Measurements from ENCODE around the gene ATP4B.
A peak's percentile ranks its signal among the peaks of the same experiment; 100 is the strongest.
"Not testable (repeated sequence)": the region's sequence is repeated elsewhere in the genome, so short reads cannot be mapped to it uniquely, and the experiment has no call there.

ATP4B gene

DNA sequence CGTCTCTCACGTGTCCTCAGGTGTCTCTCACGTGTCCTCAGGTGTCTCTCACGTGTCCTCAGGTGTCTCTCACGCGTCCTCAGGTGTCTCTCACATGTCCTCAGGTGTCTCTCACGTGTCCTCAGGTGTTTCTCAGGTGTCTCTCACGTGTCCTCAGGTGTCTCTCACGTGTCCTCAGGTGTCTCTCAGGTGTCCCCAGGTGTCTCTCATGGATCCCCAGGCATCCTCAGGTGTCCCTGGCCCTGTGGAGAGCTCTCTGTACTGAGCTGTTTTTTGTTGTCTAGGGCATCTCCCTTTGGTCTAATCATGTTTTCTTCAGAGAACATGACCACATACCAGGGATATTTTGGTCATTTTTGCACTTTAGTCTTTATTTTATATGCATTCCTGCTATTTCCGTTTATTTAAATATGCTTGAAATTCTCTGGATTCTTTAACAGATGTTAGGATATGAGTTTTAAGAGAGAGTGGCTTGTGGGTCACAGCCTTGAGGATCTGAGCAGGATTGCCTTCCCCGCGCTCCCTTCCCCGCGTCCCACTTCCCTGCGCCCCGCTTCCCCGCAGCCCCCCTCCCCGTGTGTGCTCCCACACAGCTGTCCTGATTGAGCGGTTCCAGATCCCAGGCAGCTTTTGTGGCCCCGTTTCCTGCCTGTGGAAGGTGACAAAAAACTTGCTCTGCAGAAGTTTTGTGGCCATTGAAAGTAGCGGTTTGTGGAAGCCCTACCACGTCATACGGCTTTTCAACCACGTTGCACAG, 31.9 kb downstream of the ATP4B start:
- DNase-seq (ENCODE audit: low read depth): peak; percentile 62

DNA sequence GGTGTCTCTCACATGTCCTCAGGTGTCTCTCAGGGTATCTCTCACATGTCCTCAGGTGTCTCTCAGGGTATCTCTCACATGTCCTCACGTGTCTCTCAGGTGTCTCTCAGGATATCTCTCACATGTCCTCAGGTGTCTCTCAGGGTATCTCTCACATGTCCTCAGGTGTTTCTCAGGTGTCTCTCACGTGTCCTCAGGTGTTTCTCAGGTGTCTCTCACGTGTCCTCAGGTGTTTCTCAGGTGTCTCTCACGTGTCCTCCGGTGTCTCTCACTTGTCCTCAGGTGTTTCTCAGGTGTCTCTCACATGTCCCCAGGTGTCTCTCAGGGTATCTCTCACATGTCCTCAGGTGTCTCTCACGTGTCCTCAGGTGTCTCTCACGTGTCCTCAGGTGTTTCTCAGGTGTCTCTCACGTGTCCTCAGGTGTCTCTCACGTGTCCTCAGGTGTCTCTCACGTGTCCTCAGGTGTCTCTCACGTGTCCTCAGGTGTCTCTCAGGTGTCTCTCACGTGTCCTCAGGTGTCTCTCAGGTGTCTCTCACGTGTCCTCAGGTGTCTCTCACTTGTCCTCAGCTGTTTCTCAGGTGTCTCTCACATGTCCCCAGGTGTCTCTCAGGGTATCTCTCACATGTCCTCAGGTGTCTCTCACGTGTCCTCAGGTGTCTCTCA, 33.2 kb downstream of the ATP4B start:
- not testable (repeated sequence) for DNase-seq (ENCODE audit: low read depth)

DNA sequence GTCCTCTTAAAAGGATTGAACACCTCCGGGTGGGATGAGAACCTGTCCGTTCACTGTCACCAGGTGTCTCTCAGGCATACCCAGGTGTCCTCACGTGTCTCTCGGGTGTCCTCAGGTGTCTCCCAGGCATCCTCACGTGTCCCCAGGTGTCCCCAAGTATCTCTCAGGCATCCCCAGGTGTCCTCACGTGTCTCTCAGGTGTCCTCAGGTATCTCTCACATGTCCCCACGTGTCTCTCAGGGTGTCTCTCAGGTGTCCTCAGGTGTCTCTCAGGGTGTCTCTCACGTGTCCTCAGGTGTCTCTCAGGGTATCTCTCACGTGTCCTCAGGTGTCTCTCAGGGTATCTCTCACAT, 33.8 kb downstream of the ATP4B start:
- no peak for DNase-seq (ENCODE audit: low read depth)

DNA sequence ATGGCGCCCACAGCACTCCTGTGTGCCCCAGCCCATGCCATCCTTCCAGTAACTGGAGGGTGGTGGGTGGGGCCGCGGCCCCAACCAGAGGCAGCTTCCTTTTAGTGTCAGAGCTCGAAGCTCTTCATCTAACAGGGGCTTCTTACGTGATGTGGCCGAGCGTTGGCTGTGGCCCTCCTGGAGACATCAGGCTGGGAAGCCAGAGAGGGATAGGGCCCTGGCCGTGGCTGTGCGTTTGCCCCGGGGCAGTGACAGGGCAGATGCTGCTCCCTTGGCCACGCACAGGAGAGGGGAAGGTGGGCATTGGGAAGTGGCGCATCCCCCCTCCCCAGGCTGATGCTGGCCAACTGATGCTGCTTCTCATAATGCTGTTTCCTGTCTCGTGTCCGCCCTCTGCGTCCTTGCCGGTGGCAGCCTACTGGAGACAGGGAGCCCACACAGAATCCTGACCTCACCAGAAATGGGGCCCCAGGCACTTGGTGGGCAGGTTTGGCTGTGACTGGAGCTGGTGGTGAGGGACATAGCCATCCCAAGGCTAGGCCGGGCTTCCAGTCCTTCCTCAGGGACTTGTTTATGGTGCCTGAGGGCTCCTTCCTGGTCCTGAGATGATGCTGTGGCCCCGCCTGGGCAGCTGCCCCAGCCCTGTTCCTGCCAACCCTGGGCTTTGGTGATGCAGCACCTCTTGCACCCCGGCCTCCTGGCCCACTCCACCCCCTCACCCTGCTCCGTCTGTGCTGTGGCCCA, 34.3 kb downstream of the ATP4B start:
- no peak for DNase-seq (ENCODE audit: low read depth)

DNA sequence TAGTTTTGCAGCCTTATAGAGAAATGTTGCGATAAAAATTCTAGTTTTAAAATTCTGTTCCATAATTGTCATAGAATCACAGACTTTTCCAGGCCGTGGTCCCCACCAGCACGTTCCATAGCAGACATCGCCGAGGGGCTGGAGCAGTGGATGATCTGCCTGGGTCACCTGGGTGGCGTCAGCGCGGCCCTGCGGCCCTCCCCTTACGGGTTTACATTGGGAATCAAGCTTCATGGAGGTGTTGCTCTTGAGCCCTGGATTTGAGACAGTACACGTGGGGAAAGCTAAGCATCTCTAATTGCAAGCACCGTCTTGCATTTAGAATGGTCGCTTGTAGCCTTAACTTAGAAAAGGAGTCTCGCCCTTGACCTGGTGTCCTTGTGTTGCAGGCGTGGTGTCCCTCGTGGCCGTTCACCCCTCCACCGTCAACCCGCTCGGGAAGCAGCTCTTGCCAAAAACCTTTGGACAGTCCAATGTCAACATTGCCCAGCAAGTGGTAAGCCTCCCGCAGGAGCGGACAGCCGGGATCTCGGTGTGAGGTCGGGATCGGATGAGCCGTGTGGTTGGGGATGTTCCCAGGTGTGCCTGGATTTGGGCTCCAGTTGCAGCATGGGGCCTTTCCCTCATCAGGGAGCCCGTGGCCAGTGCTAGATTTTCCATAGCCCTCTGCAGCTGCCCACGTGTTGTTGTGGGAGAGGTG, 35.1 kb downstream of the ATP4B start:
- no peak for DNase-seq (ENCODE audit: low read depth)

DNA sequence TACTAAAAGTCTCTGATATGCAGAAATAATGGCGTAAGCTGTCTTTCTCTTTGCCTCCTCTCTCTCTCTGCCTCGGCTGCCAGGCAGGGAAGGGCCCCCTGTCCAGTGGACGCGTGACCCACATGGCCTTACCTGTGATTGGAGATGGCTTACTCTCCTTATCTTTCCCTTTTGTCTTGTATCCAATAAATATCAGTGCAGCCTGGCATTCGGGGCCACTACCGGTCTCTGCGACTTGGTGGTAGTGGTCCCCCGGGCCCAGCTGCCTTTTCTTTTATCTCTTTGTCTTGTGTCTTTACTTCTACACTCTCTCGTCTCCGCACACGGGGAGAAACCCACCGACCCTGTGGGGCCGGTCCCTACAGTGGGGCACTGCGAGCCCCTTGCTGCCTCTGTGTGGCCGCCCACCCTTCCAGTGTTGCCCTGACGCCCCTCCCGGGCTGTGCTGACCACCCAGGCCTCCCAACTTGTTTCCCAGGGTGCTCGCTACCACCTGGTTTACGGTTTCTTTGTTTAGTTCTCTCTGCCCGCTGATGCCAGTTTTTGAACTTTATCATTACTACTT, 35.9 kb downstream of the ATP4B start:
- not testable (repeated sequence) for DNase-seq (ENCODE audit: low read depth)

DNA sequence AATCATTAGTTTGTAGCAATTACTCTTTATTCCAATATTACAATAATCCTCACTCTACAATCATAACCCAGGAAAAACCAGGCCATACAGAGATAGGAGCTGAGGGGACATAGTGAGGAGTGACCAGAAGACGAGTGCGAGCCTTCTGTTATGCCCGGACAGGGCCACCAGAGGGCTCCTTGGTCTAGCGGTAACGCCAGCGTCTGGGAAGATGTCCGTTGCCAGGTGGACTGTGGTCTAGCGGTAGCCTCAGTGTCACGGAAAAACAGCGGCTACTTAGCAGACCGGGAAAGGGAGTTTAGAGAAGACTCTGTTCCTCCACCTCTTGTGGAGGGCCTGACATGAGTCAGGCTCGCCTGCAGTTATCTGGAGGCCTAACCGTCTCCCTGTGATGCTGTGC, 36.5 kb downstream of the ATP4B start:
- not testable (repeated sequence) for DNase-seq (ENCODE audit: low read depth)

DNA sequence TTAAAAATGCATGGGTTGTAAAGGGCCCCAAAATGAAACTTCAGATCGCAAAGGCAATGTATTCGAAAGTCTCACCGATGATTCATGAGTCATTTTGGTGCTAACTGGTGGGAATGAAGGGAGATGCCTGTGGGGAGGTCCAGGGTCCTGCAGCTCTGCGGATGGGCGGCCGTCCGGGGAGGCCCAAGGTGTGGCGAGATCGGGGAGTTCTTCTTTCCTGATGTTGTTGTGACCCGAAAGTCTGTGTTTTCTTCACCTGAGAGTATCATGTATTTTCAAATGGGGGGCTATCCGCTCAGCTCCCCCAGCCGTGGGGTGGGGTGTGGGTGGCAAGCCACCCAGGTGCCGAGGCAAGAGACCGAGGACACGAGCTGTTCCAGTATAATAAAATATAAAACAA, 37.0 kb downstream of the ATP4B start:
- DNase-seq (ENCODE audit: low read depth): no peak

DNA sequence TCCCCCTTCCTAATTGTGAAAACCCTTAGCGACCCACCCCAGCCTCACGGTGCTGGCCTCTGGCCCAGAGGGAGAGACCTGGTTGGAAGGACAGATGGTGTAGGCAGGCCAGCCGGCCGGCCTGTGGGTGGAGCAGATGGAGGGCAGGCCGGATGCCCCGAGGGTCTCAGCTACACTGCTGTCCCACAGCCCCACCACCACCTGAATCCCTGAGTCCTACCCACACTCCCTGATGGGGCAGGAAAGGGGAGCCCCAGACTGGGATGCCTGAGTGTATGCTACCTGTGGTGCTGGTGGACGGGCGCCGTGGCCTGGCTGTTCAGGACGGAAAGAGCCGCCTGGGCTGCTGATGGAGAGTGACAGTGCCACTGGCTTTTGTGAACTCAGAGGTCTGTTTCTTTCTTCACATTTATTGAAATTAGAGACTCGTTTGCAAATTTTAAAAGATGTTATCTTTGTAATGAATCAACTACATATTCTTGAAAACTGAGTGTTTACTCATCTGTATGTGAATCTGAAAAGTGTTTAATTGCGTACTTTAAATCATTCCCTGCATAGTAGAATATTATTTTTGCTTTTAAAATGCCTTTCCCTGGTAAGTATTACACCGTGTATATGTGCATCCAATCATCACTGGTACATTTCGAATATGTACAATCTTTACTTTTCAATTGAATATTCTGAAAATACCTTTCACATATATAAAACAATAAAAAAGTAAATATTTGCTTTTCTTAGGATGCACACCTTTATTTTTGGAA, 37.8 kb downstream of the ATP4B start:
- DNase-seq (ENCODE audit: low read depth): no peak

DNA sequence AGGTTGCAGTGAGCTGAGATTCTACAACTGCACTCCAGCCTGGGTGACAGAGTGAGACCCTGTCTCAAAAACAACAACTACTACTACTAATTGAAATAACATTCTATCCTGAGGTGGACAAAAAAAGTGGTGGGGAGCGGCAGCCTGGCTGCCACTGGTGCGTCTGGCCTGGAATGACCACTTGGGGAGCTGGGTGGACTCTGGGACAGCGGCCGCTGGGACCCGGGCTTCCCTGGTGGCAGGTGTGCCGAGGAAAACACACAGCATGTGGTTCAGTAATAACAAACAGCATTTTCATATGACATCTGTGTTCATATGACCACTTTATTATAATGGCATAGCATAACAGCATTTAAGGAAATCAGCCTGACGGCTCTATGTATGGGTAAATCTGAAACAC, 39.5 kb downstream of the ATP4B start:
- no peak for DNase-seq (ENCODE audit: low read depth)

DNA sequence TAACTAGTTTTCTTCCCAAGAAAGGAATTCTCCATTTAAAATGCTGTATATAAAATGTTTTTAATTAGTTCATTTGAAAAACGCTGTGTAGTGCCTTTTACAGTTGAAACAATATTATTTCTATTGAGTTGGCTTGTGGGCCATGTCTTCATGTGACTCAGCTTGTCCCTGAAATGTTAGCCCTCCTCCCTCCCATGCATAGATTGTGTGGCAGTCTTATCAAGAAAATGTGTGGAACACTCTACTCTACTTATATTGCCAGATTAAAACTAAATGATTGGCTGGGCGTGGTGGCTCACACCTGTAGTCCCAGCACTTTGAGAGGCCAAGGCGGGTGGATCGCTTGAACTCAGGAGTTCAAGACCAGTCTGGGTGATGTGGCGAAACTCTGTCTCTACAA, 40.0 kb downstream of the ATP4B start:
- DNase-seq (ENCODE audit: low read depth): peak; percentile 12

DNA sequence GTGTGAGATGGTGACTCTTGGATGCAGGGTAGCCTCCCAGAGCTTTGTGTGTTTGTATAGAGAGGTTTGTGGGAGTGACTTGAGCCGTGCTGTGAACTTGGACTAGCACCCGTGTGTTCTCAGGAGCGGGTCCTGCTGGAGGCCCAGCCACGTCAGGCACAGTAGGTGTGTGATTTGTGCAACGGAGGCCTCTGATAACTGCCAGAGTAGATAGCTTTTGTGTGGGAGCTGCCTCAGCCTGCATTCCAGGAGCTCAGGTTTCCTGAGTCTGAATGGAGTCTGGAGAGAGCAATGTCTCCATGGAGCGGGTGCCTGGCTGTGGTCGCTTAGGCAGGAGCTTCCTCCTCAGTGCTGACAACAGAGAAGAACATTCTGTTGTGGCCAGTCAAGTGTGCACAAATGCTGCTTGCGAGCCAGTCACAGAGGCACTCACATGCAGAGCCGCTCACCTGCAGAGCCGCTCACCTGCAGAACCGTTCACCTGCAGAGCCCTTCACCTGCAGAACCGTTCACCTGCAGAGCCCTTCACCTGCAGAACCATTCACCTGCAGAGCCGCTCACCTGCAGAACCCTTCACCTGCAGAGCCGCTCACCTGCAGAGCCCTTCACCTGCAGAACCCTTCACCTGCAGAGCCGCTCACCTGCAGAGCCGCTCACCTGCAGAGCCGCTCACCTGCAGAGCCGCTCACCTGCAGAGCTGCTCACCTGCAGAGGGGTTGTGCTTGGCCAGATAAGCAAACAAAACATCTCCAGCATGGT, 40.8 kb downstream of the ATP4B start:
- peak; percentile 79 for DNase-seq (ENCODE audit: low read depth)

DNA sequence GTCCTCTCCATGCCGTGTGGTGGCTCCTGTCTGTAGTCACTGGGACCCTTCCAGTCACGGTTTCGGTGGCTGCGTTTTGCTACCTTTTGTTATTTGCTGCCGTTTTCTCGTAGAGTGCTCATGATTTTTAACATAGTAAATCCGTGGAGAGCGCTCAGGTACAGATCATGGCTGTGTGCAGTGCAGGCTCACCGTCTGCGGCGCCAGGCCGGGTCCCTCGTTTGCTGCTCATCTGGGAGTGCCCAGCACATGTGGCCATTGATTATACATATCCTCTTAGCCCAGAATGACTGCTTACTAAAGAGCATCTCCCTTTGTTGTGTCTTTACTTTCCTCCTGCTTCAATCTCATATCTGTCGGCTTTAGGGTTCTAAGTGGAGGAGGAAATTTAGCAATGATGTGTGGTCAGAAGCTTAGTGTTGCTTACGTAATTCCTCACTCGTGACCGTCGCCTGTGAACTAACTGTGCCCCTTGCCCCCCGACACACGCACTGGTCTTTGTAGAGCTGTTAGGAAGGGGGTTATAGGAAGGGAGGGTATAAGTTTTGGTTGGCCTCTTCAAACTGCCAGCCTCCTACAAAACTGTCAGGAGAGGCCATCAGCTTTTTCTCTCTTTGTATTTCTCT, 41.6 kb downstream of the ATP4B start:
- DNase-seq (ENCODE audit: low read depth): peak; percentile 86

DNA sequence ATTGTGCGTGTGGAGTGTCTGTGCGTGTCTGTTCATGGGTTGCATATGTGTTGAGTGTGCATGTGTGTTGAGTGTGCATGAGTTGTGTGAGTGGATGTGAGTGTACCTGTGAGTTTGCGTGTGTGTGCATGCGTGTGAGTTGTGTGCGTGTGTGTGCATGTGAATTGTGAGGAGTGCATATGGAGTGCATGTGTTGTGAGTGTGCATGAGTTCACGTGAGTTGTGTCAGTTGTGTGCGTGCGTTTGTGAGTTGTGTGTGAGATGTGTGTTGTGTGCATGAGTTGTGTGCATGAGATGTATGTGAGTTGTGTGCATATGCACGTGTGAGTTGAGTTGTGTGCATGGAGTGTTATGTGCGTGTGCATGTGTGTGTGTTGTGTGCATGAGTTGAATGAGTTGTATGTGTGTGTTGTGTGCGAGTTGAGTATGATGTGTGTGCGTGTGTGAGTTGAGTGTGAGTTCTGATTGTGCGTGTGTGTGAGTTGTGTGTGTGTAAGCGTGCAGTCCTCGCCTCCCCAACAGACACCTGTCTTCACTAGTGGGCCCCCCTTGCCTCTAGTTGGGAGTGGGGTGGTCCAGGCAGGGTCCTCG, 44.1 kb downstream of the ATP4B start:
- no peak for DNase-seq (ENCODE audit: low read depth)

DNA sequence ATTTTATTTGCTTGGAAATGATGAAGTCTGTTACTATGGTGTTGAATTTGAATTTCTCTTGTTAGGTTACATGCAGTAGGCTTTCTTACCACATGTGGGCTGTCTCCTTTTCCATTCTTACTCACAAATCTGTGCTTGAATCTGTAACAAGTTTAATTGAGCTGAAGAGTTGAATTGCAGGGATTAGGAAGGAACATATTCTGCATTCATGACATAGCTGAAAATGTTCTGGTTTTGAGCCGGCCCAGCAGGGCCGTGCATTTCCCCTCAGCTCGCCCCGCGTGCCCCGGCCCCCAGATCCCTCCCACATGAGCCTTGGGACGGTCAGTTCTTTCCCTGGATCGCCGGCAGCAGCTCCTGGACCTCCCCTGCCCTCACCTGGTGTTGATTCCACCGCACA, 45.4 kb downstream of the ATP4B start:
- DNase-seq (ENCODE audit: low read depth): peak; percentile 84

DNA sequence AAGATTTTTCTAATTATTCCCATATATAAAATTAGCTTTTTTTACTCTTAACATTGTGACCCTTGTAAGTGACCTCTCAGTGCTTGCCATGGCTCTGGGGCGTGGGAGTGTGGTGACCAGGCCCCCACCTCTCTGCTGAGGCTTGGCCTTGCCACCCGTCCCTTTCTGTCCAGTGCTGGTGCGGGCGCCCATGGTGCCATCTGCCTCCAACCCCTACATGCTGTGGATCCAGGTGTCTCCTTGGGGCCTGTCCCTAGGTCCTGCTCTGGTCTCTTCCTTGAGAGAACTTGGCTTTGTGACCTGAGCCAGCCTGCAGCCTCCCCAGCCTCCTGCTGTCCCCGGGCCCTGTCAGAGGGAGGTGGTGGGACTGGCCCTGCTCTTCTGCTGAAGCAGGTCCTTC, 46.0 kb downstream of the ATP4B start:
- no peak for DNase-seq (ENCODE audit: low read depth)

DNA sequence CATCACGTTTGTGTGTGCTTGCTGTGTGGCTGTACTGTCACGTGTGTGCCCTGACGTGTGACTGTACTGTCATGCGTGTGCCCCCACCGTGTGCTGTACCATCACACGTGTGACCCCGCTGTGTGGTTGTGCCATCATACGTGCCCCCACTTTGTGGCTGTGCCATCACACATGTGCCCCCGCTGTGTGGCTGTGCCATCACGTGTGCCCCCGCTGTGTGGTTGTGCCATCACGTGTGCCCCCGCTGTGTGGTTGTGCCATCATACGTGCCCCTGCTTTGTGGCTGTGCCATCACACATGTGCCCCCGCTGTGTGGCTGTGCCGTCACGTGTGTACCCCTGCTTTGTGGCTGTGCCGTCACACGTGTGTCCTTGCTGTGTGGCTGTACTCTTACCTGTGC, 47.7 kb downstream of the ATP4B start:
- no peak for DNase-seq (ENCODE audit: low read depth)

DNA sequence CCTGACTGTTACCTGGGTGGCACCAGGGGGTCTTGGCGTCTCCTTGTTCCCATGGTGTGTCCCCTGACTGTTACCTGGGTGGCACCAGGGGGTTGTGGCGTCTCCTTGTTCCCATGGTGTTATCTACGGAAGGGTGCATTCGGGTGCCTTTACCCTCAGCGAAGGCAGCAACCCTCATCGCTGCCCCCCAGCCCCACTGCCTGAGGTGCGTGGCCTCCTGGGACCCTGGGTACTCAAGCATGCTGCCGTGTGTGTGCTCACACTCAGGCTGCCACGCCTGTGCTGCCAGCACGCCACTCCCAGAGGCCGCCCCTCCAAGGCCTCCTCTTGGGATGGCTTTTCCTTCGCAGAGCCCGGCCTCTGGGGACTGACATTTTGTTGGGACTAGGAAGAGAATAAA, 48.4 kb downstream of the ATP4B start:
- no peak for DNase-seq (ENCODE audit: low read depth)

DNA sequence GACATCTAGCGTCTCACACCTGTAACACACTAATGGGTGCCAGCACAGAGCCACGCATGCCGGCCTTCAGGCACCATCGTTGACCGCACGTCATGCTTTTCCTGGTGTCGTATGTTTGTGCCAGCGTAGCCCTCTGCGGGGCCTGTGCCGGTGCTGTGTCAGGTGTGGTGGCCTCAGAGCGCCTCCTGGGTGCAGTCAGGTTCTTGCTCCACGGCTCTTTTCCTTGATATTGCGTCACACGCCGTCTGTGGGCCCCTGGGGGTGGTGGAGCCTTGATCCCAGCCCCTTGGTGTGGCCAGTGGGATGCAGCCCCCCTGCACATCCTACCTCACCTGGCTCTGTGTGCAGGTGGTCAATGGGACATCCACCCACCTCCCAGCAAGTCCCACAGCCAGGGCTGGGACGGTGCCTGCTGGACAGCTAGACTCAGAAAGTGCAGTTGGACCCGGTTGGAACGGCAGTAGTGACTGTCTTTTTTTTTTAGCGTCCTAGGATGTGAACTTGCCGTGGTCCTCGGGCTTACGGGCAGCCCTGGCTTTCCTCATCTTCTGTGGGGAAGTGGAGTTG, 48.9 kb downstream of the ATP4B start:
- DNase-seq (ENCODE audit: low read depth): no peak

Measured in iris pigment epithelial cell (primary cell).